Measurements from ENCODE around the gene TRAPPC14. TPM values are rescaled to one million over a fixed set of nuclear protein-coding genes. Genes with fewer than 3 reads are reported as not detected.

TRAPPC14 gene
- total and polyA plus RNA-seq, 9 of the 15 experiments (the other 6 are each of a cell fraction or from before 2014, with no cell fraction given), result 0.42 to 45.9 (median 18.2) TPM

- TF ChIP-seq, protein P1, sequence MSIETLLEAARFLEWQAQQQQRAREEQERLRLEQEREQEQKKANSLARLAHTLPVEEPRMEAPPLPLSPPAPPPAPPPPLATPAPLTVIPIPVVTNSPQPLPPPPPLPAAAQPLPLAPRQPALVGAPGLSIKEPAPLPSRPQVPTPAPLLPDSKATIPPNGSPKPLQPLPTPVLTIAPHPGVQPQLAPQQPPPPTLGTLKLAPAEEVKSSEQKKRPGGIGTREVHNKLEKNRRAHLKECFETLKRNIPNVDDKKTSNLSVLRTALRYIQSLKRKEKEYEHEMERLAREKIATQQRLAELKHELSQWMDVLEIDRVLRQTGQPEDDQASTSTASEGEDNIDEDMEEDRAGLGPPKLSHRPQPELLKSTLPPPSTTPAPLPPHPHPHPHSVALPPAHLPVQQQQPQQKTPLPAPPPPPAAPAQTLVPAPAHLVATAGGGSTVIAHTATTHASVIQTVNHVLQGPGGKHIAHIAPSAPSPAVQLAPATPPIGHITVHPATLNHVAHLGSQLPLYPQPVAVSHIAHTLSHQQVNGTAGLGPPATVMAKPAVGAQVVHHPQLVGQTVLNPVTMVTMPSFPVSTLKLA (conservative IDR thresholded peaks at IDR 0.05), result 0 out of 4 replicates have a peak, but pooled peaks of 1 of the 2 experiments have one; percentile 2
- TF ChIP-seq ZKSCAN3 (CRISPR knock-in tag; IDR thresholded peaks at IDR 0.05) (no peak), RBFOX2 (IDR thresholded peaks at IDR 0.05; ENCODE audit: low read depth, low read length) (0 out of 2 replicates have a peak, but pooled peaks have one; percentile 15), LARP7 (IDR thresholded peaks at IDR 0.05) (no peak), EHMT2 (IDR thresholded peaks at IDR 0.05) (no peak), HDAC6 (IDR thresholded peaks at IDR 0.05; ENCODE audit: low read depth, low read length) (no peak), SPI1 (IDR thresholded peaks at IDR 0.05; ENCODE audit: borderline replicate concordance, low read depth, low read length) (no peak), NKRF (IDR thresholded peaks at IDR 0.05; ENCODE audit: borderline replicate concordance) (no peak), ZNF668 (CRISPR knock-in tag; IDR thresholded peaks at IDR 0.05) (no peak), MYBL2 (IDR thresholded peaks at IDR 0.05; ENCODE audit: low read depth) (no peak), MYBL2 (CRISPR knock-in tag; IDR thresholded peaks at IDR 0.05; ENCODE audit: borderline replicate concordance) (no peak), PCBP2 (IDR thresholded peaks at IDR 0.05; ENCODE audit: low read depth, low read length, poor library complexity, severe bottlenecking) (no peak), SUPT5H (IDR thresholded peaks at IDR 0.05) (no peak; the same call in 1 of the 2 replicates), HDAC2 (IDR thresholded peaks at IDR 0.05) (no peak), HMBOX1 (IDR thresholded peaks at IDR 0.05) (no peak), POLR2AphosphoS2 (IDR thresholded peaks at IDR 0.05; ENCODE audit: low read length) (0 out of 2 replicates have a peak, but pooled peaks have one; percentile 34), CTCF (IDR thresholded peaks at IDR 0.05 in 2 of 3, conservative IDR thresholded peaks at IDR 0.05 in 1 of 3; ENCODE audit: insufficient read depth in 2 of 3, low read depth in 1 of 3, low read length in 3 of 3) (no peak)
- TF ChIP-seq, protein P2, sequence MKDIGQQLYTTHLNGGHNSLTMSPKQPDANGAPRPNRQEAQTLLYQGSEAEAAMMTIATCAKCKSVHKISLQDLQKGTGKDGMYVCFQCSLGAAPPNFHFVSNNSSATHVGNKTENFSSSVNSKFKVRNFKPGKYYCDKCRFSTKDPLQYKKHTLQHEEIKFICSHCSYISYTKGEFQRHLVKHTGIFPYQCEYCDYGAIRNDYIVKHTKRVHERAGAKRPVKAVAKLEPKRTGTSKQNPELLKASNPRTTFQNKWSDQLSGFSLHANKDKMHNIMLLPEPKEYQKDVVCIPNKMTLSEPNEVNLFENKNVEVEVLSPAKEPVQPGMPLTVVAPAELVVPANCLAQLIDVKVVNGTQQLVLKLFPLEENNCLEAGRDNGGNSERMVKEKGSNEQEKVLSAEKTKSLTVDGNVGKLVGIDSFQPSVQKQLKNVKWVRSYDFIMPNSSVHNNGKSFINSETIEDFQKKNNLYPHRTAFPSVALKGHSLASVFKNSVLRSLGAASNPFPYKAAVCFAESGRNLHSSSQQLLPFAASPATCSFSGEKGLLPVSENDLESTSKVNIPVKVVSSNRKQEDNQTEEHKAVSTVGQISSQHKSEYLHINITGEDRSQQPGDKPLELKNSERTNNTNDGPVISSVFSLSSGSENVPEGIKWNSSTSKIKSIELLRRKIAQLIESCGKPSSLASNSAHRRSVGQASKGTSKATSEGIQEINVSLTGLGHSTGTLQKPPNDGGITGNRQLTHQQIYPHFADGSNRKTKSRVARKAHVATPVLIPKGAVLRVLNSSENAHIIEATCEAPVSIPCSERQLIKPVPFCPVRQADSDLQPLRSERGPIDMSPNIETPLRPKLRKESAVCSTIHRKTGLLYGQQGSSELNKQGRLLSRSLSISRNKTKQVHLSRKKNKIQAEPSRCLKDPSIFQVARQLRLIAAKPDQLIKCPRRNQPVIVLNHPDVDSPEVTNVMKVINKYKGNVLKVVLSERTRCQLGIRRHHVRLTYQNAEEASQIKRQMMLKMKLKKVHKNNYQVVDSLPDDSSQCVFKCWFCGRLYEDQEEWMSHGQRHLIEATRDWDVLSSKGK (CRISPR knock-in tag; IDR thresholded peaks at IDR 0.05), result no peak
Observed at GRCh38 chr7:100156331-100157068, 2.0 kb downstream of the TRAPPC14 start (continued).
